Measurements from ENCODE around the gene UPF2.

- no peak for TF ChIP-seq POLR2A (IDR thresholded peaks at IDR 0.05)
- TF ChIP-seq, protein P1, sequence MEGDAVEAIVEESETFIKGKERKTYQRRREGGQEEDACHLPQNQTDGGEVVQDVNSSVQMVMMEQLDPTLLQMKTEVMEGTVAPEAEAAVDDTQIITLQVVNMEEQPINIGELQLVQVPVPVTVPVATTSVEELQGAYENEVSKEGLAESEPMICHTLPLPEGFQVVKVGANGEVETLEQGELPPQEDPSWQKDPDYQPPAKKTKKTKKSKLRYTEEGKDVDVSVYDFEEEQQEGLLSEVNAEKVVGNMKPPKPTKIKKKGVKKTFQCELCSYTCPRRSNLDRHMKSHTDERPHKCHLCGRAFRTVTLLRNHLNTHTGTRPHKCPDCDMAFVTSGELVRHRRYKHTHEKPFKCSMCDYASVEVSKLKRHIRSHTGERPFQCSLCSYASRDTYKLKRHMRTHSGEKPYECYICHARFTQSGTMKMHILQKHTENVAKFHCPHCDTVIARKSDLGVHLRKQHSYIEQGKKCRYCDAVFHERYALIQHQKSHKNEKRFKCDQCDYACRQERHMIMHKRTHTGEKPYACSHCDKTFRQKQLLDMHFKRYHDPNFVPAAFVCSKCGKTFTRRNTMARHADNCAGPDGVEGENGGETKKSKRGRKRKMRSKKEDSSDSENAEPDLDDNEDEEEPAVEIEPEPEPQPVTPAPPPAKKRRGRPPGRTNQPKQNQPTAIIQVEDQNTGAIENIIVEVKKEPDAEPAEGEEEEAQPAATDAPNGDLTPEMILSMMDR (IDR thresholded peaks at IDR 0.05), result no peak
Observed at GRCh38 chr10:11884706-11885423, 157.7 kb downstream of the UPF2 start.
